SK-N-MC (cell line): ENCODE measurements around the gene TFF2.
A peak's percentile ranks its signal among the peaks of the same experiment; 100 is the strongest.

ENCODE experiments used
- DNase-seq: peaks from one replicate; pipeline ENCODE4 v3.0.0-alpha.2; 2011; ENCODE audit warnings: low read depth, low spot score
- H3K27ac ChIP-seq: fragments of 200-600 bp; sonication (generic); 2 replicates; pipeline ENCODE4 v1.5.1; 2016; ENCODE audit warnings: mixed run types
- H3K36me3 ChIP-seq: fragments of 200-600 bp; sonication (generic); 2 replicates; pipeline ENCODE4 v1.6.1; 2017; ENCODE audit warnings: antibody characterized with exemption, low read length, mixed read lengths; ENCODE audit not compliant: insufficient read depth
- H3K4me3 ChIP-seq: fragments of 200-600 bp; sonication (generic); 2 replicates; pipeline ENCODE4 v1.5.1; 2016
- H3K9ac ChIP-seq: fragments of 200-600 bp; sonication (generic); 2 replicates; pipeline ENCODE4 v1.8.0; 2017; ENCODE audit warnings: mixed run types, mixed read lengths; ENCODE audit not compliant: insufficient read length
- H3K9me3 ChIP-seq: fragments of 200-600 bp; sonication (generic); 2 replicates; pipeline ENCODE4 v1.6.1; 2017; ENCODE audit warnings: low read depth, mild to moderate bottlenecking, antibody characterized with exemption, low read length, moderate library complexity, mixed read lengths
- EZH2 ChIP-seq: fragments of 200-600 bp; sonication (generic); IDR thresholded peaks from one replicate; pipeline ENCODE4 v1.6.1; 2017; ENCODE audit warnings: antibody characterized with exemption
- FOXP2 ChIP-seq: optimal IDR thresholded peaks from 2 replicates; pipeline ENCODE3; 2011; ENCODE audit warnings: mild to moderate bottlenecking, moderate library complexity; ENCODE audit not compliant: insufficient read depth; ENCODE audit errors: extremely low read length, control extremely low read depth
- POLR2AphosphoS5 ChIP-seq: IDR thresholded peaks from 2 replicates; pipeline ENCODE4 v1.6.1; 2012; ENCODE audit warnings: mild to moderate bottlenecking, low read depth, low read length, borderline replicate concordance

TFF2 gene

GRCh38 chr21:42310411-42311001 lies 40.3 kb downstream of the TFF2 start:
- no peak overlapping the region for H3K4me3 ChIP-seq
- H3K9me3 ChIP-seq = no peaks in the 10 kb centered on the region
- H3K27ac ChIP-seq = no peak overlapping the region
- TF ChIP-seq FOXP2 = no peak
- TF ChIP-seq EZH2 = no peak
- no peak for TF ChIP-seq POLR2AphosphoS5
- no peaks in the 10 kb centered on the region for H3K36me3 ChIP-seq
- no peak for DNase-seq
- H3K9ac ChIP-seq = no peak overlapping the region

- Histone ChIP-seq H3K9ac (no peak overlapping the region), H3K27ac (no peak overlapping the region), H3K36me3 (no peaks in the 10 kb centered on the region), H3K4me3 (peak overlapping the region; percentile 56; the same call in 1 of the 2 replicates), H3K9me3 (no peaks in the 10 kb centered on the region)
- DNase-seq = no peak
- TF ChIP-seq EZH2 = no peak
- no peak for TF ChIP-seq POLR2AphosphoS5
- no peak for TF ChIP-seq FOXP2
Observed at GRCh38 chr21:42309753-42310213, 41.0 kb downstream of the TFF2 start.

GRCh38 chr21:42308914-42309752 lies 41.7 kb downstream of the TFF2 start:
- no peak for TF ChIP-seq FOXP2
- TF ChIP-seq EZH2 = no peak
- TF ChIP-seq POLR2AphosphoS5 = no peak
- DNase-seq = no peak
- no peaks in the 10 kb centered on the region for H3K36me3 ChIP-seq
- no peak overlapping the region for H3K9ac ChIP-seq
- H3K4me3 ChIP-seq = no peak overlapping the region; the same call in 1 of the 2 replicates
- no peak overlapping the region for H3K27ac ChIP-seq
- no peaks in the 10 kb centered on the region for H3K9me3 ChIP-seq

GRCh38 chr21:42308161-42308913 lies 42.5 kb downstream of the TFF2 start:
- Histone ChIP-seq H3K9me3 (no peaks in the 10 kb centered on the region), H3K9ac (no peak overlapping the region), H3K27ac (no peak overlapping the region), H3K36me3 (no peaks in the 10 kb centered on the region), H3K4me3 (no peak overlapping the region)
- no peak for DNase-seq
- TF ChIP-seq POLR2AphosphoS5 (no peak), FOXP2 (no peak), EZH2 (no peak)

- no peak overlapping the region for H3K9ac ChIP-seq
- no peak overlapping the region for H3K4me3 ChIP-seq
- no peak for TF ChIP-seq POLR2AphosphoS5
- no peak for TF ChIP-seq FOXP2
- no peak for TF ChIP-seq EZH2
- no peaks in the 10 kb centered on the region for H3K9me3 ChIP-seq
- H3K27ac ChIP-seq = no peak overlapping the region
- no peaks in the 10 kb centered on the region for H3K36me3 ChIP-seq
- DNase-seq = no peak
Observed at GRCh38 chr21:42307106-42307505, 43.7 kb downstream of the TFF2 start.

GRCh38 chr21:42306366-42307035 lies 44.3 kb downstream of the TFF2 start:
- no peaks in the 10 kb centered on the region for H3K9me3 ChIP-seq
- no peak overlapping the region for H3K27ac ChIP-seq
- no peak overlapping the region for H3K4me3 ChIP-seq
- no peaks in the 10 kb centered on the region for H3K36me3 ChIP-seq
- DNase-seq = no peak
- TF ChIP-seq EZH2 (no peak), POLR2AphosphoS5 (no peak), FOXP2 (no peak)
- H3K9ac ChIP-seq = no peak overlapping the region

GRCh38 chr21:42305707-42306147 lies 45.1 kb downstream of the TFF2 start:
- no peak overlapping the region for H3K27ac ChIP-seq
- no peak for DNase-seq
- no peaks in the 10 kb centered on the region for H3K9me3 ChIP-seq
- H3K4me3 ChIP-seq = no peak overlapping the region
- TF ChIP-seq EZH2 (no peak), POLR2AphosphoS5 (no peak), FOXP2 (no peak)
- no peaks in the 10 kb centered on the region for H3K36me3 ChIP-seq
- H3K9ac ChIP-seq = no peak overlapping the region
